Activated CD8-positive, alpha-beta memory T cell treated with anti-CD3 and anti-CD28 coated beads, Interleukin-2, amount 50 U/mL, for 1 hour (primary cell): Measurements from ENCODE around the gene IFNGR1.

Experiments
- DNase-seq: peaks from one replicate; pipeline ENCODE4 v3.0.0-alpha.2; 2020; ENCODE audit errors: extremely low read depth

The IFNGR1 gene

DNA sequence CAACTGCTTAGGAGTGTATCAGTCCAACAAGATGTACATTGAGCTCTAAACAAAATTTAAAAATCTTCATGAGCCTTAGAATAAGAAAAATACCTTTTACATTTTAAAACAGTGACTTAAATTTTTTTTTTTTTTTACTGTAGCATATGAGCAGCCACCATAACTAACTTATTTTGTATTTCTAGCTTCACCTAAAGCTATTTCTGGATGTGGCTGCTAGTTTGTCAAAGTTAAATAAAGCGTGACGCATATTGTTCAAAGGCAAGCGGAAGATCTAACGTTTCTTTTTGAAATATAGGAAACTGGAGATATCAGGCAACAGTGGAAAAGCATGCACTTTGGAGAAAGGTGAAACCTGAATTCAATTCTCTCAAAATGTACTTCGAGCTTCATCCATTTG is 42.5 kb downstream of the IFNGR1 start:
- DNase-seq = no peak

DNA sequence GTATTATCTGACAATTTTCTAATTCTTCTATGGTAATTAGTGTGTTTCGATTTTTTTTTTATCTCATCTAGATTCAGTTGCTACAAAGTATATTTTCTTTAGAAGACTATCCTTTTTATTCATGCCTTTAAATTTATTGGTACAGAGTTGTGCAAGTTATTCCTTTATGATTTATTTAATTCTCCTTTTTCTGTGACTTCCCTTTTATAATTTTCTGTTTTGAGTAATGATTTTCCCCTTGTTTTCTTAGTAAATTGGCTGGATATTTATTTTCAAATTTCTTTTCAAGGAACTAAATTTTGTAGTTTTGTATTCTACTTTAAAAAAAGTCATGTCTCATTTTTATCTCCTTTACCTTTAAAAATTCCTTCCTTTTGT is 43.3 kb downstream of the IFNGR1 start:
- DNase-seq = no peak

DNA sequence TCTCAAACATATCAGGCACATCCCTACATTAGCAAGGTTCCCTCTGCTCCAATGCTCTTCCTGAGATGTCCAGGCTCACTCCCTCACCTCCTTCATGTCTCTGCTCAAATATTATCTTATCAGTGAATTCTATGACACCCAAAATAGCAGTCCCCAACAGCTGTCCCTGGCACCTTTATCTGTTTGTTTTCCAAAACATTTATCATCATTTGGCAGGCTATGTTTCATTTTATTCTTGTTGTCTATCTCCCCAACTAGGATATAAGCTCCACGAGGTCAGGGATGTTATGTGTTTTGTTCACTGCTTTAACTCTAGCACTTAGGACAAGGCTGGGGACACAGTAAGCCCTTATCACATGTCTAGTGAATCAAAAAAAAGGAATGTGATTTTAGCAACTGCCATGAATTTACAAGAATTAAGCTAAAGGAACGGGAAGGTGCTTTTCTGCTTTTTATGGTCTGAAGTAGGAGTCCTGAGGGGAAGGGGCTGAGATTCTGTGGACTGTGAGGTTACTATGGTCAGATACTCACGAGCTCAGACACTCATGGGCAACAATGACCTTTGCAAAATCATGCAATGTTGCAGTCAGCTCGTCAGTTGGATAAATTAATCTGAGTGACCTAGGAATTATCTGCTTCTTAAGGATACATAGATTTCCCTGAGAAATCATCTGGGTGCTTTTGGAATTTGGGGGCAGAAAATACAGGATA is 43.9 kb downstream of the IFNGR1 start:
- no peak for DNase-seq

DNA sequence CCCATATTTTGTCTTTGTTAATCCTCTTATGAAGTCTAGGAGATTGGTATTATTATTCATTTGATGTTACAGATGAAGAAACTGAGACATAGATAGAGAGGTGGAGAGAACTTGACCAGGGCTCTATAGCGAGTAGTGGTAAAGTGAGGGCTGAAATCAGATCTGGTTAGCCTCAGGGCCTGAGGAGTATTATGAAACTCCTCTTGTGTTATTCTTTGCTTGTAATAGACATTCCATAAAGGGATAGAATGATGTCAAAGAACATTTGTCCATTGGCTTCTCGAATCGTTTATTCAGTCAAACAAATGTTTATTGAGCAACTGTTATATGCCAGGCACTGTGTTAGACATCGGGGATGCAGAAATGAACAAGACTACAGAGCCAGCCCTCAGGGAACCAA is 45.7 kb downstream of the IFNGR1 start, which contains the start of gene IL22RA2:
IL22RA2 (minus strand) TSS at position 144 of the 400 bp plus-strand sequence. CDS start 11,895 bp downstream, outside the sequence.
- no peak for DNase-seq

DNA sequence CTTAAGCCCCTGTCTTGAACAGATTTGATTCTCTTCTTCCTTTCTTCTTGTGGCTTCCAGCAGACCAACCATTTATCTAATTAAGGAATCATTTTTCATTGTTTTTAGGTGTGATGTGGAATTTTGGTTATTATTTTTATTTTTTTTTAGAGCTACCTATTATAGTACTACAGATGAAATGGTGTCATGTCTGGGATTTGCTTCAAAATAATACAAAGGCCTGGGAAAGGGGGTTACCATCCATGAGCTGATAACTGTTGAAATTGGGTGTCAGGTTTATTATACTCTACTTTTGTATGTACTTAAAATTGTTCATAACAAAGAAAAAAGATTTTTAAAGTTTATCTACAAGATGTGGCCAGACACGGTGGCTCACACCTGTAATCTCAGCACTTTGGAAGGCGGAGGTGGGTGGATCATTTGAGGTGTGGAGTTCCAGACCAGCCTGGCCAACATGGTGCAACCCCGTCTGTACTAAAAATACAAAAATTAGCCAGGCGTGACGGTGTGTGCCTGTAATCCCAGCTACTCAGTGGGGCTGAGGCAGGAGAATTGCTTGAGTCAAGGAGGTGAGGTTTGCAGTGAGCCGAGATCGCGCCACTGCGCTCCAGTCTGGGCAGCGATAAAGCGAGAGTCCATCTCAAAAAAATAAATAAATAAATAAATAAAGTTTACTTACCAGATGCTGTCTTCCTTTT is 46.3 kb downstream of the IFNGR1 start:
- DNase-seq = no peak

DNA sequence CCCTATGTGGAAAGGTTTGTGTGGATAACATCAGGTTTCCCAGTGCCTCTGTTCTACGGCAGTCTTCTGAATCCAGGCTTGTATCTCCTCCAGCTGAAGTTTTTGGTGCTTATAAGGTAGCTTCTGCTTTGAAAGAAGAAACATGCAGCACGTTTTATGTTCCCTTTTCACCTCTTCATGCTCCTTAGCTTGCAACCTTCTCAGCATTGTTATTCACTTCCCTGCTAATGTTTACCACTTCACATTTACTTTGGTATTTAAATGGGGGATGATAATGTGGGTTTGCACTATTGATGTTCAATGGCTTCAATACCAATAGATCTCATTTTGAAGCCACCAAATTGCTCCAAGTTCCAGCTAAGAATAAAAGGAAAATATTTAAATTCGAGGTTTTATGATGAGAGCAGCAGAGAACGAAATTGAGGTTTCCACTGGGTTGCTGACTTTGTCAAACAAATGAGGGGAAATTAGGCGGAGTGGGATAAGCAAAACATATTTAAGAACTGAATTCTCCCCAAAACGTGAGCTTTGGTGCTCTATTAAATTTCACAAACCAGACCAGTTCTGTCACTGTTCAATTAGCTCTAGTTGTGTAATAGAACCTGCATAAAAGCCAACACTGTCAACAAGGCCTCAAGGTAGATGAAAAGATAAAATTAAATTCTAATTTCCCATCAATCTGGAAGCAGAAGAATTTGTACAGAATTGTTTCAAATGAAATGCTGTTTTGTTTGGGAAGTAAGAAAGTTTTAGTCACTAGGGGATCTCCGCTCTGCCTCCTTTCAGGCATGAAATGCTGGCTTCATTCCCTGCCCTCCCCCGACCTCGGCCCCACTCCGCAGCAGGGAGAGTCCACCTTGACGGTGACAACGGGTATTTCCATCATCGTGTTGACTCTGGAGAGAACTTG is 47.1 kb downstream of the IFNGR1 start:
- no peak for DNase-seq

DNA sequence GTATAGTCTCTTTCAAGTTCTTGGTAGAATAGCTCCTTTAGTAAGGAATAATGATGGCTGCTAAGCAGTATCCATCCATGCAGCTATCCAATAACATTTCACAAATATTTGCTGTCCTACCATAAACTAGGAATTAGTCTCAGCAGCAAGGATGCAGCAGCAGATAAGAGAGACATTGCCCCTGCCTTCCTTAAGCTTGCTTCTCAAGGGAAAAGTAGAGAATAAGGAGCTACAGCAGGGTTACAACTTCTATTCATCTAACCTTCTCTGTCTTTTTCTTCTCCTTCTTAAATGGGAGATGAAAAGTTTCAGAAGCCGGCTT is 48.2 kb downstream of the IFNGR1 start:
- DNase-seq = no peak

DNA sequence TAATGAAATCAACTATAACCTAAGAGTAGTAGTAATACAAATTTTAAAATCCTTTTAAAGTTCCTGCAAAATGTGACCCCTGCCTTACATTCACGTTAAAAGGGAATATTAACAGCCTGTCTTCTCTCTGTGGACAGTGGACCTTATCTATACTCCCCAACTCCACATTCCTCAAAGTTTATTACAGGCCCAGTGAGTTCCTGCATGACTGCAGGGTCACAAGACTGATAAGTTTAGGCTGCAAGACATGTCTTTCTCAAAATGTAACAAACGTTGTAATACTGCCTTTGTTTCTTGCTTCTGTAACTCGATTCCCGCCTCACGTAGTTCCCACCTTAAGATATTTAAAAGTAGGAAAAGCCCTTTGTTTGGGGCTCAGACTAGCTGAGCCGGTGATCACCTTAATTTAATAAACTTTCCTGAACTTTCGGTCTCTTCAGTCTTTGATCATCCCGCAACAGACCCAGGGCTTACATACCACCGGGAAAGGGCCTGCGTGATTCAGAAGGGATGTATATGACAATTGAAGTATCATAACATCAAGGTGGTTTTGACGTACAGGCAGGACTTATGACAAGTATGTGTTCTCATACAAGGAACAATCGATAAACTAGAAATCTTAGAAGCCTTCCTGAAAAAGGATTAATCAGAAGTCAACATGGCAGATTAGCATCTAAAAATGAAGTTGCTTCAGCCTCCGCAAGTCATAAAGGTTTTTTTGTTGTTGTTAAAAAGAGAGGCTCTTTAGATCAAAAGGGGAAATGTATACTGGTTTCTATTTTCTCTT is 48.7 kb downstream of the IFNGR1 start:
- no peak for DNase-seq

DNA sequence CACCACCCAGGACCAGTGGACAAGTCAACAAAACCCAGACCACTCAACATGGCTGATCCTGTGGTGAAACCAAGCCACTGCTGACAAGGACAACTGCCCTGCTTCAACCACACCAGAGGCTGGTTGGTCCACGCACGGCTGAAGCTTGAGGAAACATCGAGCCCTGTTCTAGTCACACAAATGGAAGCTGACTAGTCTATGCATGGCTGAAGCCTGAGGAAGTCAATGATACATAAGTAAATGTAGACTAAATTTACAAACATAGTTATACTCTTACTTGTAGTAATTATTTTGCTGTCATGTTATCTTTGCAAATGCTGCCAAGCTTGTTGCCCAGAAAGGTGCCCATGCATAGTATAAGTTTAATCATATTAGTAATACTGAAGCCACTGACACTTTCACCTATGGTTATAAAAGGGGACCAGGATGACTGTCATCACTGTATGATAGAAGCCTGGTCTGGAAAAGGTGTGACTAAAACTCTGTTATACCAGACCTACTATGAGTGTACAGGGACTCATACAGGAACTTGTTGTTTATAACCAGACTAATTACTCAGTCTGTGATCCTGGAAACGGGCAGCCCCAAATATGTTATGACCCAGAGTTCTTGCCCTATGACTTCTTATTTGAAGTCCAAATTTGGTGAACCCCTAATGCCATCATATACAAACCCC is 51.3 kb downstream of the IFNGR1 start:
- DNase-seq = no peak

DNA sequence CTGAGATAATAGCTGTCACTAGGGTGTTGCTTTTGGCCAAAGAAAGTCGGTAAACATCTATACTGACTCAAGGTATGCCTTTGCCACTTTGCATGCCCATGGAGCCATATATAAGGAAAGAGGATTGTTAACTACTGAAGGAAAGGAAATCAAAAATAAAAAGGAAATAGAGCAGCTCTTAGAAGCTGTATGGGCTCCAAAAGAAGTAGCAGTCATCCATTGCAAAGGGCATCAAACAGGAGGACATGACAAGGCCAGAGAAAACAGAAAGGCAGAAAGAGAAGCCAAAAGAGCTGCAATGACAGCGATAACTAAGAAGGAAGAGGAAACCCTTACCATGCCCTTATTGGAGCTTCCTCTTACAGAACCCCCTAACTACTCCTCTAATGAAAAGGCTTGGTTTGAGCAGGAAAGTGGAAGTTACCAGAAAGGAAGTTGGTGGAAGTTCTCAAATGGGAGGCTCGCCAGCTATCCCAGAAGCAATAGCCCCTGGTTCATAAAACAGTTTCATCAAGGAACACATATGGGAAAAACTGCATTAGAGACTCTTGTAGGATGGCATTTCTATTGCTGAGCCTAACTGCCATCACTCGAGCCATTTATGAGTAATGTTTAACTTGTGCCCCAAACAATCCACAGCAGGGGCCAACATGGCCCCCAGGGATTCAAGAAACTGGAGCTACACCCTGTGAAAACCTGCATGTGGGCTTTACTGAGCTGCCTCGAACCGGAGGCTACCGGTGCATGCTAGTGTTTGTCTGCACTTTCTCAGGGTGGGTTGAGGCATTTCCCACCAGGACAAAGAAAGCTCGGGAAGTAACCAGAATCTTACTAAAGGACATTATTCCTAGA is 52.7 kb downstream of the IFNGR1 start:
- no peak for DNase-seq

DNA sequence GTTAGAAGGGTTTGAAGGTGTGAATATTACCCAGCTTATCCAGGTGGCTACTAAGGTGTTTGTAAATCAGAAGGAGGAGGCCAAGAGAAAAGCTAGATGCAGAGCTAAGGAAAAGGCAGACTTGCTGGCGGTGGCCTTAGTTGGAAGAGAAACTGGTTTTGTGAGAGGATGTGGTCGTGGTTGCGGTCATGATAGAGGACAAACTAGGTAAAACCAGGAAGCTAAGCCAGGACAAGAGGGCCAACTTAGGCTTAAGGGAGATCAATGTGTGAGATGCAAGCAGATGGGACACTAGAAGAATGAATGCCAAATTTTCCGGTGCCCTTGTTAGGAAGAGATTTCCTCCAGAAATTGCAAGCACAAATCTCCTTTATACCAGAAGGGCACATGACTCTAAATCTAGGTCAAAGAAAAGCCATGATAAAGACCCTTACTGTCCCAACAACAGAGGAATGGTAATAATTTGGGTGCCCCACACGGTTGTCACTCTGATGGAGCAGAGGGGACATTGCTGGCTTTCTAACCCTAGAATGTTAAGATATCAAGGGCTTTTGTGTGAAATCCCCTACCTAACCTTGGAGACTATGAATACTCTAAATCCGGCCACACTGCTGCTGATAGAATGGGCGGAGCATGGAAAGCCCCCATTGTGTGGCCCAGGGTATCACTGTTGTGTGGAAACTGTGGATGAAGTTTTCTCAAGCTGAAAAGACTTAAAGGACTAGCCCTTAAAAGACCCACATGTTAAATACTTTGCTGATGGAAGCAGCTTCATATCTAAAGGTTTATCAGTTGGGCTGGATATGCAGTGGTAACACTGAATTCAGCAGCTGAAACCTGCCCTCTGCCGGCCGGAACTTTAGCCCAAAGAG is 53.6 kb downstream of the IFNGR1 start:
- no peak for DNase-seq

DNA sequence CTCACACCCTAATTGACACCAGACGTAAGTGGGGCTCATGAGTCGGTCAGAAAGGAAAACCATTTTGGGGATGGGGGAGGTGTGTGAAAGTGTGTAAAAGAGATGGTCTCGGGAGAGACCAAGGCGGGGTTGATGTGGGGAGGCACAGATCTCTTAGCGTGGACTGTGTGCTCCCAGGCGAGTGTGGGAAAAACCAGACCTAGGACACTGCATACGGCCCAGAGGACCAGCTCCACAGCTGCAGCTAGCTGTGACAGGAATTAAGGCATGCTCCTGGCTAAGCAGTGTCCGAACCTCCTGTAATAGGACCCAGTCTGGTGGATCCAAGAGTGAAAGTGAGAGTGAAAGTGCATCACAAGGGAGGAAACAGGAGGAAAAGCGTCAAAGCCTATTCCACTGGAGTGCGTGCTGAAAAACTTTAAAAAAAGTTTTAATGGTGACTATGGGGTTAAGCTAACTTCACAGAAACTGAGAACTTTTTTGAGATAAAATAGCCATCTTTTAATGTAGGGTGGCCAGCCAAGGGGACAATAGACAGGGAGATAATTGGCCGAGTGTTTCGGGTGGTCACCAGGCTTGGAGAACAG is 55.4 kb downstream of the IFNGR1 start:
- no peak for DNase-seq

DNA sequence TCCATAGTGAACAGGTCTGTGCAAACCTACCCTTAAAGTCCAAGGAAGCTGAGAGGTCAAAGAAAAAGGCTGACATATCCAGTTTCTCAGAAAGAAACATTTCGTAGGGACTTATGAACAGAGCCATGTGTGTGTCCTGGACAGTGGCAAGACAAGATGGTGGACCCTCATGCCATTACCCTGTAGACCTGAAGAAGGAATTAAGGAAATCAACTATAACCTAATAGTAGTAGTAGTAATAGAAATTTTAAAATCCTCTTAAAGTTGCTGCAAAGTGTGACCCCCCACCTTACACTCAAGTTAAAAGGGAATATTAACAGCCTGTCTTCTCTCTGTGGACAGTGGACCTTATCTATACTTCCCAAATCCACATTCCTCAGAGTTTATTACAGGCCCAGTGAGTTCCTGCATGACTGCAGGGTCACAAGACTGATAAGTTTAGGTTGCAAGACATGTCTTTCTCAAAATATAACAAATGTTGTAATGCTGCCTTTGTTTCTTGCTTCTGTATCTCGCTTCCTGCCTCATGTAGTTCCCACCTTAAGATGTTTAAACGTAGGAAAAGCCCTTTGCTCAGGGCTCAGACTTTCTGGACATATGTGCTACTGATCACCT is 56.4 kb downstream of the IFNGR1 start:
- no peak for DNase-seq

DNA sequence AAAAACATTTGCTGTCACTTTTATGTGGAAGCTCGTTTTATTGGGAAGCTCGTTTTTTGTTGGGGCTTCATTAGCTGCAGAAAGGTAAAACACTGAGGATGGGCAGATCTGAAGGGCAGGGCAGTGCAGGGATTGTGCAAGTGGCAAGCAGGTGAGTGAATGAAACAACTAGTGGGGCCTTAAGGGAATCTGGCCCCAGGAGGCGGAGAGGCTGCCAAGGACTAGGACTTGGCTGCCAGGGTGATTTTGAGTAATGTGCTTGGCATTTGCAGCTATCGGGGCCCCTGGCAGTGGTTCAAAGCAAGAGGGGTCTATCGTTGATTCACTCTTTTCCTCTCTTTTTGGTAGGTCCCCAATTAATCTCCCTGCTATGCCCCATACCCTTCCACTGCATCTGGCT is 57.2 kb downstream of the IFNGR1 start:
- no peak for DNase-seq

DNA sequence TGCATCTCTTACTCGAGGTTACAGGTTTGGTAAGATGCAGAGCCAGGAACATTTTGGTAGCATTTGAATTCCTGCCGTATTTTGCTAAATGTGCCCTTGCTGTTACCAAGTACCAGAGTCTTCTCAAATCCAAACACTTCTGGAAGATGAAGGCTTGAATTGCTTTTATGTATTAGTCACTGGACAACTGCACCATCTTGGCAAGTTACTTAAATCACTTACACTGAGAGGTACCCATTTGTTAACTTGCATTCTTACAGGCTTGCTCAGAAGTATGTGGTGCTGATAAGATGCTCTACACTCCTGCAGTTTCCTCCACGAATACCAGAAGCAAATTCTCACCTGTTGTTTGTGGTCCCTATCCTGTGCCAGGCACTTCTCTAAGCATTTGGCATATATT is 58.4 kb downstream of the IFNGR1 start:
- DNase-seq = no peak

DNA sequence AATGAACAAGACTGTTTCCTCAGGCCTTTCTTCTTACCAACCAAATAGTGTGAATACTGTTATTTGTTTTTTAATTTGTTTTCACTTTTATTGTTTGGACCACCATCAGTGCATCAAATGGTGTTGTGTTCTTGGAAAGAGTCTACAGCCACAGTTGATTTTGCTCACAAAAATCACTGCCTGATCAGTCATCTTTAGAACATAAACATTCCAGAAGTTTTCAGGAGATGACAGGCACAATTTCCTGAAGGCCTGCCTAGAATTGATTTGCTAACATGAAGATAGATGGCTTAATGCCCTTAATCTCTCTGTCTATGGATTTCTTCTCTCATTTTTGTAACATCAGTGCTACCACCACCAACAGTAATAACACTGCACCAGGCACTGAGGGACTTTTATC is 59.3 kb downstream of the IFNGR1 start:
- DNase-seq = no peak

DNA sequence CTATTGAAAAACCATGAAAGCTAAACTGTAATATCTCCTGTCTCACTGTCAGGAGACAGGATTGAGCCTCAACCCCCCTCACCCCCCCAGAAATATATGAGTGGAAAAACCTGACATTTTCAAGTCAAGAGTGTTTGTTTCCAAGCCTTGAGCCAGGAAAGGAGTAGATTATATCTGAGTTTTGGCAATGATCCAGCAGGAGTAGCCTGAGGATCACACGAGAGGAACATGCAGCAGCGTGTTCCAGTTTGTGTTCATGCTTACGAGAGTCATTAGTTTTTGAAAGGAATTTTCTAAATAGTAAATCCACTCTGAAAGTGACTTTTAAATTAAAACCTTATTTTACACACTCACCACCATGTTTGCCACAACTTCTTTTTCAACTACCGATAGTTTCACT is 61.6 kb downstream of the IFNGR1 start:
- DNase-seq = no peak

DNA sequence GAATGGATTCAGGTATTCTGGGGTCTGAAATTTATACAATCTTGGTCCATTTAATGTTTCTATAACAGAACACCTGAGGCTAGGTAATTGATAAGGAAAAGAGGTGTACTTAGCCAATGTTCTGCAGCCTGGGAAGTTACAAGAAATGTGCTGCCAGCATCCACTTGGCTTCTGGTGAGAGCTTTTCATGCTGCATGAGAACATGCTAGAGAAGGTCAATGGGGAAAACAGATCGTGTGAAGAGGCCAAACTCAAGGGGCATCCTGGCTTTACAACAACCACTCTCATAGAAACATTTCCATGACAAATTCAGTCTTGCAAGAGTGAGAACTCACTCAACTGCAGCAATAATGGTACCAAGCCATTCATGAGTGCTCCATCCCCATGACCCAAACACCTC is 62.5 kb downstream of the IFNGR1 start:
- no peak for DNase-seq

DNA sequence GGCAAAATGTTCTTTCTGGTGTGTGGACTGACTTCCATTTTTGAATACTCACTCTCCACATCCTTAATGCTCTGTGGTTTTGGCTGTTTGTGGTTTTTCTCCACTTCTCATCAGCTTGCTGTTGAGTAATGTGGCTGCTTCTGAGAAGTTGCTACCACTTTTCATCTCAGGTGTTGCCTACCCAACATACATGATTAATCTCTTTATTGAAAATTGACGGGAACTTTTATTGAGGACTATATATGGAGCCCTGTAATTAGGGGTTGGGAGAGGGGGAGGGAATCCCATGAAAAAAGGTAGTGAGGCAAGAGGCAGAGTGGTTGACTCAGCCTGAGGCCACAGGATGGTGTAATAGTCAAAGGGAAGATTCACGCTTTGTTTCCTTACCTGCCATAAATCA is 63.4 kb downstream of the IFNGR1 start:
- no peak for DNase-seq
